ENCODE results near the gene EPB41L3.

The EPB41L3 gene

DNA sequence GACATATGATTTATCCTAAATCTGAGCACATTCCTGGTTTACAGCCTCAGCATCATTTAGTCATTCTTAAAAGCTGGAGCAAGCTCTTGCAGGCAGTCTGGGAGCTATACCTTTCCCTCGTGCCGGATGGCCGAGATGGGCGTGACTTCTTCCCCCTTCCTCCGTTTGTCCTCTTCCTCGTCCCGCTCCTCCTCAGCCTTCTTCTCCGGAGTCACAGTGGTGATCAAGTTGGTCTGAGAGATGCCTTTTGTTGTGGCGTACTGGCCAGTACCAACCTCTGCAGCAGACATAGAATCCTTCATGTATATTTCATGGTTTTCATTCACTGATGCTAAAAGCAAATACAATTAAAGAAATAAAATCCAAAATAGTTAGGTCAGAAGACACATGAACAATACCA, 124.2 kb downstream of the EPB41L3 start:
- H3K27ac ChIP-seq, result no peak overlapping the region
- no peaks in the 10 kb centered on the region for H3K4me1 ChIP-seq (ENCODE audit: control insufficient read depth in 1 of 2, insufficient read depth in 1 of 2, low read depth in 1 of 2, low read length in 1 of 2)
- no peaks in the 10 kb centered on the region for H3K36me3 ChIP-seq
- no peaks in the 10 kb centered on the region for H3K27me3 ChIP-seq
- TF ChIP-seq, protein P1, sequence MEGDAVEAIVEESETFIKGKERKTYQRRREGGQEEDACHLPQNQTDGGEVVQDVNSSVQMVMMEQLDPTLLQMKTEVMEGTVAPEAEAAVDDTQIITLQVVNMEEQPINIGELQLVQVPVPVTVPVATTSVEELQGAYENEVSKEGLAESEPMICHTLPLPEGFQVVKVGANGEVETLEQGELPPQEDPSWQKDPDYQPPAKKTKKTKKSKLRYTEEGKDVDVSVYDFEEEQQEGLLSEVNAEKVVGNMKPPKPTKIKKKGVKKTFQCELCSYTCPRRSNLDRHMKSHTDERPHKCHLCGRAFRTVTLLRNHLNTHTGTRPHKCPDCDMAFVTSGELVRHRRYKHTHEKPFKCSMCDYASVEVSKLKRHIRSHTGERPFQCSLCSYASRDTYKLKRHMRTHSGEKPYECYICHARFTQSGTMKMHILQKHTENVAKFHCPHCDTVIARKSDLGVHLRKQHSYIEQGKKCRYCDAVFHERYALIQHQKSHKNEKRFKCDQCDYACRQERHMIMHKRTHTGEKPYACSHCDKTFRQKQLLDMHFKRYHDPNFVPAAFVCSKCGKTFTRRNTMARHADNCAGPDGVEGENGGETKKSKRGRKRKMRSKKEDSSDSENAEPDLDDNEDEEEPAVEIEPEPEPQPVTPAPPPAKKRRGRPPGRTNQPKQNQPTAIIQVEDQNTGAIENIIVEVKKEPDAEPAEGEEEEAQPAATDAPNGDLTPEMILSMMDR (IDR thresholded peaks at IDR 0.05), result no peak
- no peak overlapping the region for H3K4me3 ChIP-seq (ENCODE audit: low read depth in 1 of 2, low read length in 1 of 2)
- no peaks in the 10 kb centered on the region for H3K9me3 ChIP-seq

DNA sequence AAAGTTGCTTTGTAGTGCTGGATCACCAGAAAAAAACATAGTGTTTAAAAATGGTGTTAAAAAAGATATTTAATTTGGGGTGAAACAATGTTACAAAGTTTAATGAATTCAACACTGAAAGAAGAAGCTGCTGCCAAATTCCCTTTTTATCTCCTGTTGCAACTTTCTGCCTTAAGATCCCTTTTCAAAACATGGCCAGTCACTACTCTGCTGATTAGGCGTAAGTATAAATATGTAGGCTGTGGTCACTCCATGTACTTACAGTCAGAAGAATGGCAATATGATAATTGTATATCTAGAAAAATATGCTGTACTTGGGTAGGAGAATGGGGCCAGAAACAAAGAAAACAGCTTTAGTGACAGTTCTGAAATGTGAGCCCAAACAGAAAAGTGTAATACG, 124.8 kb downstream of the EPB41L3 start:
- Histone ChIP-seq H3K4me3 (ENCODE audit: low read depth in 1 of 2, low read length in 1 of 2) (no peak overlapping the region), H3K36me3 (no peaks in the 10 kb centered on the region), H3K9me3 (no peaks in the 10 kb centered on the region), H3K4me1 (ENCODE audit: control insufficient read depth in 1 of 2, insufficient read depth in 1 of 2, low read depth in 1 of 2, low read length in 1 of 2) (no peaks in the 10 kb centered on the region), H3K27me3 (no peaks in the 10 kb centered on the region), H3K27ac (no peak overlapping the region)
- TF ChIP-seq, protein P1 (IDR thresholded peaks at IDR 0.05), result no peak

DNA sequence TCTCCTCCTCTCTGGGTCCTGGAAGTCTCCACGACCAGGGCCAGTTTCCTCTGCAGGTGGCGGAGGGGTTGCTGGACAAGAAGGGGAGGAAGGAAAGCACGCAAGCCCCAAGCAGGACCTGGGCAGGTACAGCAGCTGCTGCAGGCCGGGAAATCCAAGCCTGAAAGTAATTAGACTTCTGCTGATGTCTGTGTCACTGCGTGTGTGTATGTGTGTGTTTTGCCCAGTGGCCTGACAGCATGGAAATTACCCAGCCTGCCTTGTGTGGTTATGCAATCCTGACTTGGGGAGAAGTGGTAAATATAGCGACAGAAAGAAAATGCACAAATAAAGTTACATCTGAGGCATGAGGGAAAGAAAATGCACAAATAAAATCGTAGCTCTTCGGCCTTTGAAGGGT, 126.5 kb downstream of the EPB41L3 start:
- Histone ChIP-seq H3K4me1 (ENCODE audit: control insufficient read depth in 1 of 2, insufficient read depth in 1 of 2, low read depth in 1 of 2, low read length in 1 of 2) (no peaks in the 10 kb centered on the region), H3K27ac (no peak overlapping the region), H3K36me3 (no peaks in the 10 kb centered on the region), H3K27me3 (no peaks in the 10 kb centered on the region), H3K4me3 (ENCODE audit: low read depth in 1 of 2, low read length in 1 of 2) (no peak overlapping the region), H3K9me3 (no peaks in the 10 kb centered on the region)
- TF ChIP-seq, protein P1 (IDR thresholded peaks at IDR 0.05), result no peak

DNA sequence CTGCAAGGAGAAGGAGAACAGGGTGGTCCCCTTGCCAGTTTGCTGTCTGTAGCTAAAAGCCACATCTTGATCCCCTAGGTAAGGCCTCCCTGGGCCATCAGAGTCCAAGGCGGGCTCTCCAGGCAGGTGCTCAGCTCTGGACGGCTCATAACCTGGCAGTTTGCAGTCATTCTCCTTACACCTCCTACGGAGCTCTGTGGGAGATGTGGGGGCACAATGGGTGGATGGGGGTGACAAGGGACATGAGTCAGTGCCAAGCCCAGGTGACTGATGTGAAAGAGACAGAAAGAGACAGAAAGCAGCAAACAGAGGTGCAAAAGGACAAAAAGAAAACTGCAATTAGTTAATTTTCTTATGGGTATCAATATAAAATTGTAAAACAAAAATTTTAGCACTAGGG, 127.7 kb downstream of the EPB41L3 start:
- H3K4me3 ChIP-seq (ENCODE audit: low read depth in 1 of 2, low read length in 1 of 2), result no peak overlapping the region

DNA sequence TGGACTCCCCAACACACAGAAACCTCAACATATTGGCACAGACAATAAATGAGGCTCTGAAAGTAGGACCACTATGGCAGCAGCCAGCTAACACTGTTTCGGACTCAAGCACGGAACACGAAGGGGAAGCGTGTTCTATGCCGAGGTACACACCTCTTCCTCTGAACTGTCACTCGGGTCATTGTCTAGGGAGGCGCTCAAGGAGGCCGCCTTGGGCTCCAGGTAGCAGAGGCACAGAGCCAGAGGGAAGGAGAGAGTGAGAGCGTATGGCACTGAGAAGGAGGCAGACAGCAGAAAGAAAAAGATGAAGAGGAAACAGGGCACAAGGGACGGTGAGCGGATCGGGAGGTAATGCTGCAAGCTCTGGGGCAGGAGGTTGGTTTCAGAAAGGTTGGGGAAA, 128.1 kb downstream of the EPB41L3 start:
- Histone ChIP-seq H3K27me3 (no peaks in the 10 kb centered on the region), H3K36me3 (no peaks in the 10 kb centered on the region), H3K4me3 (ENCODE audit: low read depth in 1 of 2, low read length in 1 of 2) (no peak overlapping the region), H3K27ac (no peak overlapping the region), H3K4me1 (ENCODE audit: control insufficient read depth in 1 of 2, insufficient read depth in 1 of 2, low read depth in 1 of 2, low read length in 1 of 2) (no peaks in the 10 kb centered on the region), H3K9me3 (no peaks in the 10 kb centered on the region)
- TF ChIP-seq, protein P1 (IDR thresholded peaks at IDR 0.05), result no peak

More for the DNA sequence above, 127.7 kb downstream of the EPB41L3 start:
- H3K27ac ChIP-seq, result no peak overlapping the region
- H3K36me3 ChIP-seq, result no peaks in the 10 kb centered on the region
- no peaks in the 10 kb centered on the region for H3K4me1 ChIP-seq (ENCODE audit: control insufficient read depth in 1 of 2, insufficient read depth in 1 of 2, low read depth in 1 of 2, low read length in 1 of 2)
- TF ChIP-seq, protein P1 (IDR thresholded peaks at IDR 0.05), result no peak
- H3K9me3 ChIP-seq, result no peaks in the 10 kb centered on the region
- no peaks in the 10 kb centered on the region for H3K27me3 ChIP-seq

DNA sequence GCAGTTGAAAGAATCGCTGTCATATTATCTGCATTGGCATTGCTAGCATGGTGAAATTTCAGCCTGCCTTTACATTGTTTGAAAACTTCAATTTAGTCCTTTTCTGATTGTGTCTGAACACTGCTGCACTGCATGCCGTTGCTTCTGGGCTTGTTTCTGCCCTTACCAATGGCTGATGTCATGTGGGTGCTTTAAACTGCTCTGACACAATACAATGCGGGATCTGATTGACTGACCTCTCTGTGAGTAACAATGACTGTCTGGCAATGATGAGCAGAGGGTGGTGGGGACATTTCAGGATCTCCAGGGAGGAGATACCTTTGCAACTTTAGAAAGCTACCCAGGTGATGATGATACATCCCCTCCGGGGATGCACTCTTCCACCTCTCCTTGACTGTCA, 128.8 kb downstream of the EPB41L3 start:
- Histone ChIP-seq H3K4me3 (ENCODE audit: low read depth in 1 of 2, low read length in 1 of 2) (no peak overlapping the region), H3K27me3 (no peaks in the 10 kb centered on the region), H3K9me3 (no peaks in the 10 kb centered on the region), H3K27ac (no peak overlapping the region), H3K4me1 (ENCODE audit: control insufficient read depth in 1 of 2, insufficient read depth in 1 of 2, low read depth in 1 of 2, low read length in 1 of 2) (no peaks in the 10 kb centered on the region), H3K36me3 (no peaks in the 10 kb centered on the region)
- TF ChIP-seq, protein P1 (IDR thresholded peaks at IDR 0.05), result no peak

Measured in neutrophil (primary cell).